GM13976 (cell line): ENCODE data around the gene SPECC1L.

Experiments used
- DNase-seq: peaks from one replicate; pipeline ENCODE4 v3.0.0; 2012; ENCODE audit warnings: low spot score
- CTCF ChIP-seq: IDR thresholded peaks from 2 replicates; pipeline ENCODE4 v1.5.1; 2012; ENCODE audit warnings: borderline replicate concordance, mild to moderate bottlenecking; ENCODE audit not compliant: insufficient read depth; ENCODE audit errors: extremely low read depth, missing control alignments, control extremely low read depth
- in situ Hi-C: fragments of 300-500 bp; cut with MboI; formaldehyde crosslinking; loops from one replicate; pipeline ENCODE4 v1.12.0; 2022; ENCODE audit warnings: low sequenced_read_pairs, mixed read lengths, inconsistent platforms; ENCODE audit not compliant: unreplicated experiment

Gene SPECC1L

GRCh38 chr22:24424901-24425775 is 154.5 kb downstream of the SPECC1L start:
- in situ Hi-C loops = loop anchor here (5.0 kb wide), 1 partner anchor 77 kb away; no protein-coding TSS in a partner anchor
- TF ChIP-seq CTCF = no peak
- no peak for DNase-seq

- in situ Hi-C loops = loop anchor here (5.0 kb wide), 1 partner anchor 76 kb away; no protein-coding TSS in a partner anchor
- DNase-seq = no peak
- TF ChIP-seq CTCF = no peak
Measured at GRCh38 chr22:24426436-24426835, 155.8 kb downstream of the SPECC1L start.

GRCh38 chr22:24426851-24427499 is 156.3 kb downstream of the SPECC1L start:
- in situ Hi-C loops = loop anchor here (5.0 kb wide), 1 partner anchor 75 kb away; no protein-coding TSS in a partner anchor
- TF ChIP-seq CTCF = no peak
- no peak for DNase-seq

- no peak for TF ChIP-seq CTCF
- in situ Hi-C loops = loop anchor here (5.0 kb wide), 1 partner anchor 75 kb away; no protein-coding TSS in a partner anchor
- peak; percentile 72 for DNase-seq
Measured at GRCh38 chr22:24427500-24428164, 157.0 kb downstream of the SPECC1L start, which contains the start of gene ADORA2A. Gene ADORA2A, plus strand, starts transcription at chr22:24427599. Its CDS starts 5,806 bp downstream, at chr22:24433405.

- in situ Hi-C loops = loop anchor here (5.0 kb wide), 1 partner anchor 73 kb away; no protein-coding TSS in a partner anchor
- no peak for DNase-seq
- TF ChIP-seq CTCF = no peak
Measured at GRCh38 chr22:24428751-24429410, 158.2 kb downstream of the SPECC1L start.
